Esophagus muscularis mucosa (tissue), 4 donors: ENCODE results near the gene SPATA13.

Experiments used
- CTCF ChIP-seq, 3 experiments: fragments of 200-600 bp in 2 of 3; fragments of 450-650 bp in 1 of 3; sonication (generic) in 2 of 3; IDR thresholded peaks; one replicate each; pipeline ENCODE4 v1.5.1; 2017 to 2019; ENCODE audit warnings: antibody characterized with exemption in 3 of 3, mild to moderate bottlenecking in 2 of 3, moderate library complexity in 1 of 3
- EP300 ChIP-seq: sonication (generic); formaldehyde crosslinking; IDR thresholded peaks from one replicate; pipeline ENCODE4 v1.6.1; 2017; ENCODE audit warnings: antibody characterized with exemption
- POLR2A ChIP-seq: fragments of 450-650 bp; IDR thresholded peaks from one replicate; pipeline ENCODE4 v1.6.1; 2017; ENCODE audit warnings: antibody characterized with exemption, moderate library complexity, mild to moderate bottlenecking, low read depth
- POLR2AphosphoS5 ChIP-seq, 2 donors: sonication (generic); formaldehyde crosslinking; IDR thresholded peaks; one replicate each; pipeline ENCODE4 v1.6.1; 2017; ENCODE audit warnings: antibody characterized with exemption in 2 of 2

GRCh38 chr13:24247016-24247415 is 86.5 kb downstream of the SPATA13 start:
- no peak for TF ChIP-seq POLR2A
- TF ChIP-seq CTCF (IDR thresholded peaks at IDR 0.05): no peak
- no peak for TF ChIP-seq POLR2AphosphoS5 (IDR thresholded peaks at IDR 0.05)
- TF ChIP-seq EP300: no peak
